PFSK-1 (cell line): Measurements from ENCODE around the gene DDX52.

Experiments
- FOXP2 ChIP-seq: optimal IDR thresholded peaks from 2 replicates; pipeline ENCODE3; 2011; ENCODE audit warnings: borderline replicate concordance, control low read depth, inconsistent platforms; ENCODE audit not compliant: insufficient read depth; ENCODE audit errors: extremely low read length, extremely low read depth
- POLR2AphosphoS5 ChIP-seq: IDR thresholded peaks from 2 replicates; pipeline ENCODE4 v1.6.1; 2012; ENCODE audit warnings: low read depth, mild to moderate bottlenecking, control low read depth, low read length, moderate library complexity
- REST ChIP-seq, 2 experiments: IDR thresholded peaks; 2 replicates each; pipeline versions ENCODE4 v1.6.1 to v1.8.0; 2011 to 2012; ENCODE audit warnings: low read depth in 2 of 2, low read length in 2 of 2, control low read depth in 1 of 2, inconsistent platforms in 1 of 2, mild to moderate bottlenecking in 1 of 2, moderate library complexity in 1 of 2; ENCODE audit not compliant: insufficient read depth in 1 of 2
- SIN3A ChIP-seq: IDR thresholded peaks from 2 replicates; pipeline ENCODE4 v1.6.1; 2012; ENCODE audit warnings: mild to moderate bottlenecking, low read length, moderate library complexity, borderline replicate concordance; ENCODE audit not compliant: insufficient read depth
- TAF1 ChIP-seq: IDR thresholded peaks from 2 replicates; pipeline ENCODE4 v1.6.1; 2012; ENCODE audit warnings: low read length, control low read depth, borderline replicate concordance; ENCODE audit not compliant: insufficient read depth

- no peak for TF ChIP-seq POLR2AphosphoS5
- no peak for TF ChIP-seq TAF1
- no peak for TF ChIP-seq REST (IDR thresholded peaks at IDR 0.05; ENCODE audit: insufficient read depth in 1 of 2, low read depth in 2 of 2, low read length in 2 of 2)
- TF ChIP-seq SIN3A, result no peak
- no peak for TF ChIP-seq FOXP2
These were observed 71.6 kb downstream of the DDX52 start for GRCh38 chr17:37571674-37572073.
